ENCODE measurements around the gene BAZ1A. TPM values are rescaled to one million over a fixed set of nuclear protein-coding genes. Genes with fewer than 3 reads are reported as not detected.

The BAZ1A gene
- total RNA-seq, 1 experiment from 2014 or later, result 17.8 TPM

DNA sequence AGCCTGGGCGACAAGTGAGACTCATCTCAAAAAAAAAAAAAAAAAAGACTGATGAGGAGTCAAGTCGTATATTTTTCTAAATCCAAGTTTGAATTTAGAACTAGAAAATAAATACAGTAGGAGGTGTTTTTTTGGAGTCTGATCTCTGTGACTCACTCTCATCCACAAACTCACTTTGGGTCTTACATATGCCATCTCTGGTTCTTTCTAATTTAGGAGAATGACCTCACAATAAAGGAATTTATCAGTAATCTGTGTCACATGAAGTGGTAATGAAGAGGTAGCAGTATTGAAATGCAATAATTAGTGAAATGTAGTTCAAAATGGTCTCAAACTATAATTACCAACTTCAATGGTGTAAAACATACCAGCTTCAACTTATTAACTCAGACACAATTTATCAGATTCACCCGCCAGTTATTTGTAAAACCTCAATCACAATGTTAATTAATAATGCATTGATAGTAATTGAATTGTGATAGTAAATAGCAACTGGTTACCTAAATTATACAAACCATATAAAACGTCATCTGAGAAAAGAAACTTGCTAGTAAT, 156.3 kb downstream of the BAZ1A start:
- H3K79me2 ChIP-seq (ENCODE audit: insufficient read depth, low read length), result no peaks in the 10 kb centered on the region
- H3K23me2 ChIP-seq (ENCODE audit: insufficient read length, low read depth, low read length, poor library complexity, severe bottlenecking), result peaks cover 4% of the 10 kb centered on the region
- H2BK120ac ChIP-seq (ENCODE audit: low read depth, low read length, poor library complexity, severe bottlenecking), result no peak overlapping the region
- no peaks in the 10 kb centered on the region for H3K36me3 Mint-ChIP-seq (ENCODE audit: insufficient read depth in 1 of 3, low read depth in 3 of 3)
- WGBS (ENCODE audit: extremely low coverage, insufficient read length, low lambda C conversion rate), result no CpG with 5 or more reads among the region's 4 CpGs
- TF ChIP-seq, protein P1, sequence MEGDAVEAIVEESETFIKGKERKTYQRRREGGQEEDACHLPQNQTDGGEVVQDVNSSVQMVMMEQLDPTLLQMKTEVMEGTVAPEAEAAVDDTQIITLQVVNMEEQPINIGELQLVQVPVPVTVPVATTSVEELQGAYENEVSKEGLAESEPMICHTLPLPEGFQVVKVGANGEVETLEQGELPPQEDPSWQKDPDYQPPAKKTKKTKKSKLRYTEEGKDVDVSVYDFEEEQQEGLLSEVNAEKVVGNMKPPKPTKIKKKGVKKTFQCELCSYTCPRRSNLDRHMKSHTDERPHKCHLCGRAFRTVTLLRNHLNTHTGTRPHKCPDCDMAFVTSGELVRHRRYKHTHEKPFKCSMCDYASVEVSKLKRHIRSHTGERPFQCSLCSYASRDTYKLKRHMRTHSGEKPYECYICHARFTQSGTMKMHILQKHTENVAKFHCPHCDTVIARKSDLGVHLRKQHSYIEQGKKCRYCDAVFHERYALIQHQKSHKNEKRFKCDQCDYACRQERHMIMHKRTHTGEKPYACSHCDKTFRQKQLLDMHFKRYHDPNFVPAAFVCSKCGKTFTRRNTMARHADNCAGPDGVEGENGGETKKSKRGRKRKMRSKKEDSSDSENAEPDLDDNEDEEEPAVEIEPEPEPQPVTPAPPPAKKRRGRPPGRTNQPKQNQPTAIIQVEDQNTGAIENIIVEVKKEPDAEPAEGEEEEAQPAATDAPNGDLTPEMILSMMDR (conservative IDR thresholded peaks at IDR 0.05), result no peak
- no peaks in the 10 kb centered on the region for H3K9me3 Mint-ChIP-seq
- no peak overlapping the region for H3K56ac ChIP-seq (ENCODE audit: insufficient read length, low read depth, low read length)
- DNase-seq, result no peak
- no peak overlapping the region for H3K9ac ChIP-seq (ENCODE audit: extremely low read depth, insufficient read length, low read length)
- H4K91ac ChIP-seq (ENCODE audit: insufficient read length, low read depth, low read length), result no peak overlapping the region
- H3K27me3 Mint-ChIP-seq (ENCODE audit: low read depth), result peaks cover 13% of the 10 kb centered on the region
- no peak overlapping the region for H3K4me3 Mint-ChIP-seq
- no peak overlapping the region for H4K5ac ChIP-seq (ENCODE audit: insufficient read length, low read depth, low read length)
- H3K27ac Mint-ChIP-seq, result no peak overlapping the region
- H2BK15ac ChIP-seq (ENCODE audit: low read depth, low read length), result no peak overlapping the region
- H3K4me1 Mint-ChIP-seq, result peaks cover 11 to 12% of the 10 kb centered on the region in 2 experiments
- no peak overlapping the region for H3K23ac ChIP-seq (ENCODE audit: insufficient read length, low read depth, low read length)
- no peak overlapping the region for H3K14ac ChIP-seq (ENCODE audit: insufficient read depth, low read length)
- no peak overlapping the region for H3K18ac ChIP-seq (ENCODE audit: insufficient read length, low read depth, low read length)
- H2AFZ ChIP-seq (ENCODE audit: low read length), result no peak overlapping the region
- no peak overlapping the region for H2AK5ac ChIP-seq (ENCODE audit: insufficient read length, low read length)
- no peaks in the 10 kb centered on the region for H3K4me1 ChIP-seq (ENCODE audit: insufficient read depth, low read length)
- H4K8ac ChIP-seq (replicated peaks; ENCODE audit: insufficient read length, low read depth, low read length), result no peak overlapping the region
- no peaks in the 10 kb centered on the region for H3K27me3 ChIP-seq (ENCODE audit: insufficient read depth, low read length)
- H3T11ph ChIP-seq (ENCODE audit: low read length), result no peak overlapping the region
- no peaks in the 10 kb centered on the region for H3K9me3 ChIP-seq (ENCODE audit: control insufficient read depth, low read depth, low read length)
- H4K20me1 ChIP-seq (ENCODE audit: control insufficient read depth, insufficient read depth, insufficient read length), result no peaks in the 10 kb centered on the region
- no peak overlapping the region for H2BK12ac ChIP-seq (ENCODE audit: insufficient read length, low read depth, low read length)
- no peak overlapping the region for H2BK5ac ChIP-seq (ENCODE audit: insufficient read length, low read length)
- H3K79me1 ChIP-seq (ENCODE audit: insufficient read depth, low read depth, low read length, poor library complexity, severe bottlenecking), result no peaks in the 10 kb centered on the region
- H3K27ac ChIP-seq (ENCODE audit: insufficient read length, low read depth, low read length), result no peak overlapping the region
- no peak overlapping the region for H2BK20ac ChIP-seq (ENCODE audit: low read depth, low read length, poor library complexity, severe bottlenecking)
- H3K4me2 ChIP-seq (ENCODE audit: insufficient read depth, insufficient read length, low read length), result no peak overlapping the region
- no peak overlapping the region for H3K4ac ChIP-seq (ENCODE audit: low read depth, low read length)
